IMR-90 (cell line): ENCODE measurements around the gene HMX1. TPM values are rescaled to one million over a fixed set of nuclear protein-coding genes. Genes with fewer than 3 reads are reported as not detected.

Experiments
- ATAC-seq: fragments of 200-7000 bp; cut with Tn5 transposase; 2 replicates; pipeline ENCODE4 v1.9.1; 2020; ENCODE audit warnings: low read depth, mild to moderate bottlenecking, moderate library complexity
- BruUV-seq: library from RNA; stranded (reverse); fragments of 400-500 nt; replicated peaks from 2 replicates; lab custom pipeline; 2021; lab: Mats Ljungman, UMichigan
- CTCF ChIA-PET: fragments of 300-600 bp; formaldehyde crosslinking; extraction: SDS; loops from one replicate; lab custom pipeline; 2021; ENCODE audit warnings: antibody characterized with exemption; lab: Yijun Ruan, JAX
- POLR2A ChIA-PET: fragments of 300-600 bp; sonication (Branson Sonifier 250); formaldehyde crosslinking; loops from one replicate; lab custom pipeline; 2022; ENCODE audit warnings: antibody characterized with exemption; ENCODE audit not compliant: unreplicated experiment; lab: Charles Lee
- DNase-seq: peaks from one replicate; pipeline ENCODE4 v3.0.0; 2013
- H2AFZ ChIP-seq: replicated peaks from 2 replicates; pipeline ENCODE3; 2013; ENCODE audit warnings: low read length, mild to moderate bottlenecking; ENCODE audit not compliant: poor library complexity
- H2AK5ac ChIP-seq: 2 replicates; pipeline ENCODE4 v1.6.1; 2013; ENCODE audit warnings: low read depth, low read length, inconsistent platforms
- H2AK9ac ChIP-seq: replicated peaks from 2 replicates; pipeline ENCODE3; 2013; ENCODE audit warnings: mild to moderate bottlenecking, low read depth, low read length, moderate library complexity; ENCODE audit not compliant: poor library complexity
- H2BK120ac ChIP-seq: 2 replicates; pipeline ENCODE4 v1.6.1; 2013; ENCODE audit warnings: low read depth, low read length, inconsistent platforms
- H2BK15ac ChIP-seq: 3 replicates; pipeline ENCODE4 v1.6.1; 2013; ENCODE audit warnings: low read depth, low read length, inconsistent platforms
- H2BK20ac ChIP-seq: 2 replicates; pipeline ENCODE4 v1.6.1; 2013; ENCODE audit warnings: low read depth, mild to moderate bottlenecking, inconsistent platforms, low read length, moderate library complexity
- H2BK5ac ChIP-seq: 2 replicates; pipeline ENCODE4 v1.6.1; 2013; ENCODE audit warnings: mild to moderate bottlenecking, low read depth, low read length, inconsistent platforms; ENCODE audit not compliant: poor library complexity, severe bottlenecking
- H3K14ac ChIP-seq: replicated peaks from 2 replicates; pipeline ENCODE4 v1.6.1; 2013; ENCODE audit warnings: low read depth, low read length, inconsistent platforms
- H3K18ac ChIP-seq: 2 replicates; pipeline ENCODE4 v1.6.1; 2013; ENCODE audit warnings: low read depth, low read length, control low read depth
- H3K23ac ChIP-seq: 2 replicates; pipeline ENCODE4 v1.6.1; 2013; ENCODE audit warnings: low read depth, low read length, inconsistent platforms
- H3K27ac ChIP-seq: 2 replicates; pipeline ENCODE4 v1.5.1; 2013; ENCODE audit warnings: mild to moderate bottlenecking, control low read depth, low read length; ENCODE audit not compliant: insufficient read depth
- H3K27me3 ChIP-seq: 2 replicates; pipeline ENCODE4 v1.6.1; 2013; ENCODE audit warnings: low read length; ENCODE audit not compliant: control insufficient read depth, insufficient read depth
- H3K36me3 ChIP-seq: 2 replicates; pipeline ENCODE4 v1.6.1; 2013; ENCODE audit warnings: low read length, mixed read lengths; ENCODE audit not compliant: control insufficient read depth, insufficient read depth
- H3K4ac ChIP-seq: 2 replicates; pipeline ENCODE4 v1.6.1; 2013; ENCODE audit warnings: low read depth, low read length, inconsistent platforms
- H3K4me1 ChIP-seq: 2 replicates; pipeline ENCODE4 v1.6.1; 2013; ENCODE audit warnings: low read length, mixed read lengths; ENCODE audit not compliant: control insufficient read depth, insufficient read depth
- H3K4me2 ChIP-seq: 2 replicates; pipeline ENCODE4 v1.6.1; 2013; ENCODE audit warnings: low read depth, mild to moderate bottlenecking, control low read depth, low read length, moderate library complexity
- H3K4me3 ChIP-seq: 2 replicates; pipeline ENCODE4 v1.5.1; 2013; ENCODE audit warnings: low read depth, mild to moderate bottlenecking, control low read depth, low read length, moderate library complexity; ENCODE audit not compliant: insufficient read depth
- H3K56ac ChIP-seq: 2 replicates; pipeline ENCODE4 v1.6.1; 2013; ENCODE audit warnings: low read length, inconsistent platforms; ENCODE audit not compliant: insufficient read depth; ENCODE audit errors: extremely low read depth
- H3K79me1 ChIP-seq, 2 experiments: 2 replicates each; pipeline ENCODE4 v1.6.1; 2013; ENCODE audit warnings: low read length in 2 of 2, inconsistent platforms in 1 of 2, low read depth in 1 of 2
- H3K9ac ChIP-seq: 2 replicates; pipeline ENCODE4 v1.6.1; 2013; ENCODE audit warnings: low read depth, low read length, control low read depth
- H3K9me1 ChIP-seq: 2 replicates; pipeline ENCODE4 v1.6.1; 2013; ENCODE audit warnings: low read length, inconsistent platforms; ENCODE audit not compliant: insufficient read depth
- H3K9me3 ChIP-seq: 2 replicates; pipeline ENCODE4 v1.6.1; 2013; ENCODE audit warnings: low read length; ENCODE audit not compliant: control insufficient read depth, insufficient read depth
- H4K20me1 ChIP-seq: 2 replicates; pipeline ENCODE4 v1.6.1; 2013; ENCODE audit warnings: low read length, inconsistent platforms; ENCODE audit not compliant: insufficient read depth
- H4K5ac ChIP-seq: 2 replicates; pipeline ENCODE4 v1.6.1; 2013; ENCODE audit warnings: mild to moderate bottlenecking, low read depth, low read length, control low read depth
- H4K8ac ChIP-seq, 2 experiments: 2 replicates each; pipeline ENCODE4 v1.6.1; 2013; ENCODE audit warnings: low read depth in 2 of 2, low read length in 2 of 2, control low read depth in 1 of 2, inconsistent platforms in 1 of 2
- H4K91ac ChIP-seq: 2 replicates; pipeline ENCODE4 v1.6.1; 2013; ENCODE audit warnings: low read depth, low read length, inconsistent platforms; ENCODE audit not compliant: insufficient read depth
- BHLHE40 ChIP-seq: fragments of 150-350 bp; IDR thresholded peaks from 2 replicates; pipeline ENCODE4 v1.6.1; 2016; ENCODE audit warnings: mild to moderate bottlenecking, low read depth, low read length
- CEBPB ChIP-seq: IDR thresholded peaks from 2 replicates; pipeline ENCODE4 v1.6.1; 2012; ENCODE audit warnings: low read depth, low read length, improper control_type of control experiment
- CHD1 ChIP-seq: IDR thresholded peaks from 2 replicates; pipeline ENCODE4 v1.6.1; 2012; ENCODE audit warnings: low read depth, low read length, improper control_type of control experiment
- CTCF ChIP-seq: conservative IDR thresholded peaks from 2 replicates; pipeline ENCODE4 v1.5.1; 2012; ENCODE audit warnings: mild to moderate bottlenecking, low read depth, low read length, improper control_type of control experiment
- ELK1 ChIP-seq: fragments of 150-350 bp; IDR thresholded peaks from 2 replicates; pipeline ENCODE4 v1.6.1; 2016; ENCODE audit warnings: low read depth, mild to moderate bottlenecking, low read length, moderate library complexity, borderline replicate concordance
- FOS ChIP-seq: fragments of 150-350 bp; IDR thresholded peaks from 2 replicates; pipeline ENCODE4 v1.6.1; 2016; ENCODE audit warnings: low read depth, low read length
- MAFK ChIP-seq: IDR thresholded peaks from 2 replicates; pipeline ENCODE4 v1.6.1; 2012; ENCODE audit warnings: low read depth, low read length, improper control_type of control experiment
- MXI1 ChIP-seq: IDR thresholded peaks from 2 replicates; pipeline ENCODE4 v1.6.1; 2012; ENCODE audit warnings: low read depth, mild to moderate bottlenecking, low read length, moderate library complexity, borderline replicate concordance
- NFE2L2 ChIP-seq: fragments of 150-350 bp; IDR thresholded peaks from 2 replicates; pipeline ENCODE4 v1.6.1; 2016; ENCODE audit warnings: low read depth, mild to moderate bottlenecking, low read length
- POLR2A ChIP-seq: IDR thresholded peaks from 2 replicates; pipeline ENCODE4 v1.6.1; 2012; ENCODE audit warnings: mild to moderate bottlenecking, low read depth, low read length
- RCOR1 ChIP-seq: IDR thresholded peaks from 2 replicates; pipeline ENCODE4 v1.6.1; 2012; ENCODE audit warnings: mild to moderate bottlenecking, low read length, improper control_type of control experiment; ENCODE audit not compliant: insufficient replicate concordance
- SMC3 ChIP-seq: fragments of 150-350 bp; IDR thresholded peaks from 2 replicates; pipeline ENCODE4 v1.6.1; 2016; ENCODE audit warnings: low read depth, mild to moderate bottlenecking, antibody characterized with exemption, low read length, moderate library complexity
- WGBS, 2 experiments: methylation state at CpG; one replicate each; pipeline versions ENCODE4 v1.1.5 to v1.1.7; 2013; ENCODE audit warnings: missing lambda C conversion rate in 2 of 2; ENCODE audit not compliant: insufficient read length in 1 of 2; ENCODE audit errors: extremely low coverage in 2 of 2; 5-methylcytosine and 5-hydroxymethylcytosine counted together
- dilution Hi-C: fragments of 300-500 bp; cut with HindIII; formaldehyde crosslinking; loops from one replicate; pipeline ENCODE4 v1.14.3; 2018; ENCODE audit warnings: low sequenced_read_pairs; ENCODE audit not compliant: unreplicated experiment
- in situ Hi-C: fragments of 300-500 bp; cut with MboI; formaldehyde crosslinking; loops from 3 replicates; pipeline ENCODE4 v1.14.3; 2019; ENCODE audit warnings: low sequenced_read_pairs, inconsistent platforms, mixed read lengths
- intact Hi-C: fragments of 100-400 bp; cut with micrococcal nuclease; formaldehyde crosslinking; loops from 2 replicates; pipeline ENCODE4 v1.10.0; 2022
- polyA plus RNA-seq, 3 experiments: library from polyadenylated mRNA; depleted of rRNA; stranded (reverse); fragments of >200 nt; gene quantifications; 2 replicates each; pipeline ENCODE4 v1.2.3, GENCODE V29; 2012; ENCODE audit warnings: low replicate concordance in 1 of 3
- total RNA-seq: library from RNA; depleted of rRNA; stranded (reverse); fragments of >200 nt; gene quantifications from 2 replicates; pipeline ENCODE4 v1.2.3, GENCODE V29; 2012
- TF ChIP-seq, protein P1 (sequence below): fragments of 150-350 bp; IDR thresholded peaks from 2 replicates; pipeline ENCODE4 v1.6.1; 2017; ENCODE audit warnings: mild to moderate bottlenecking, antibody characterized with exemption, low read length, low read depth

Gene HMX1
- total and polyA plus RNA-seq, 2 of the 4 experiments (the other 2 are of a cell fraction): not detected

DNA sequence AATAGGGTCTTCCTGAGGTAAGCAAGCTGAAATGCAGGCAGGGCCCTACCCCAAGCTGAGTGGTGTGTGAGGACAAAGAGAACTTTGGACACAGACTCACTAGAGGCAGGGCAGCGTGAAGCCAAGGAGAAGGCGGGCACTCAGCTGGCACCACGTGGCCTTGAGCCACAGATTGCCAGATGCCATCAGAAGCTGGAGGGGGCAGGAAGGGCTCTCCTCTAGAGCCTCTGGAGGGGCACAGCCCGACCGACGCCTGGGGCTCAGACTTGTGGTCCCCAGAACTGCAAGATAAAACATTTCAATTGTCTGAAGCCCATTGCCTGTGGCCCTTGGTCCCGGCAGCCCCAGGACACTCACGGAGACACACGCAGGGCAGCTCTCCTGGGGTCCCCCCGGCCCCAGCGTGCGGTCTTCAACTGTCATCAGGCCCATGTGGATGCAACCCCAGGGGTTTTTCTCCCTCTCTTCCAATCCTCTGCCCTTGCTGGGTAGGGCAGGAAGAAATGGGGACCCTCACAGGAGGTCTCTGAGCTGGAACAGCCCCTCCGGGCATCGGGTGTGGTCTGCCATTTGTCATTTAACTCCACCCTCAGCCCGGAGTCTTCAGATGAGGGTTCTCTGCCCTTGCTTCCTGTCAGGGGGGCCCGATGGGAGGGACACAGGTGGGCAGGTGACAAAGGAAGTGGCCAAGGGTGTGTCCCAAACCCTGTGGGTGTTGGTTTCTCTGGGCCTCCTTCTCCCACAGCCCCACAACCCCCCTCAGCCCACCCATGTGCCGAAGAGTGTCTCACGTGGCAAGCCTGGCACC, 22.2 kb downstream of the HMX1 start:
- 90% methylated on average over 2 of the region's 18 CpGs; no CpG with 5 or more reads in 1 of the 2 experiments for WGBS, 2 experiments
- Histone ChIP-seq H3K27me3 (peaks cover 6% of the 10 kb centered on the region; the same call in 1 of the 2 replicates), H3K18ac (no peak overlapping the region), H3K4ac (no peak overlapping the region), H3K23ac (no peak overlapping the region), H3K4me1 (no peaks in the 10 kb centered on the region), H4K91ac (no peak overlapping the region), H3K14ac (no peak overlapping the region), H3K9ac (no peak overlapping the region), H4K5ac (no peak overlapping the region), H3K27ac (no peak overlapping the region), H3K79me1 (no peaks in the 10 kb centered on the region), H2AFZ (no peak overlapping the region), H2BK20ac (no peak overlapping the region), H2BK15ac (no peak overlapping the region), H3K9me1 (no peaks in the 10 kb centered on the region), H2AK5ac (no peak overlapping the region), H3K4me3 (no peak overlapping the region), H3K9me3 (no peaks in the 10 kb centered on the region), H2AK9ac (no peak overlapping the region), H3K36me3 (no peaks in the 10 kb centered on the region), H4K20me1 (no peaks in the 10 kb centered on the region), H3K56ac (no peak overlapping the region), H4K8ac (no peak overlapping the region), H2BK120ac (no peak overlapping the region), H3K4me2 (no peak overlapping the region), H2BK5ac (no peak overlapping the region)
- no TSS peak for BruUV-seq
- ATAC-seq (no peak), DNase-seq (no peak)
- intact Hi-C loops: no loop called here
- ChIA-PET CTCF (no interaction called here), POLR2A (no interaction called here)
- in situ Hi-C loops: no loop called here
- dilution Hi-C loops: no loop called here
- no peak for TF ChIP-seq RCOR1
- TF ChIP-seq CTCF: no peak
- no peak for TF ChIP-seq MXI1
- TF ChIP-seq, protein P1, sequence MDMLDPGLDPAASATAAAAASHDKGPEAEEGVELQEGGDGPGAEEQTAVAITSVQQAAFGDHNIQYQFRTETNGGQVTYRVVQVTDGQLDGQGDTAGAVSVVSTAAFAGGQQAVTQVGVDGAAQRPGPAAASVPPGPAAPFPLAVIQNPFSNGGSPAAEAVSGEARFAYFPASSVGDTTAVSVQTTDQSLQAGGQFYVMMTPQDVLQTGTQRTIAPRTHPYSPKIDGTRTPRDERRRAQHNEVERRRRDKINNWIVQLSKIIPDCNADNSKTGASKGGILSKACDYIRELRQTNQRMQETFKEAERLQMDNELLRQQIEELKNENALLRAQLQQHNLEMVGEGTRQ: no peak
- no peak for TF ChIP-seq FOS
- TF ChIP-seq POLR2A: no peak
- no peak for TF ChIP-seq ELK1
- TF ChIP-seq CHD1: no peak
- no peak for TF ChIP-seq NFE2L2
- TF ChIP-seq MAFK: no peak
- no peak for TF ChIP-seq BHLHE40
- no peak for TF ChIP-seq CEBPB
- TF ChIP-seq SMC3: no peak
